ENCODE data around the gene CYTH4.

The CYTH4 gene

GRCh38 chr22:37331034-37331428 lies 48.7 kb downstream of the CYTH4 start:
- Histone ChIP-seq H3K27ac (ENCODE audit: insufficient read depth, low read depth, low read length, poor library complexity, severe bottlenecking) (no peak overlapping the region), H3K9me3 (ENCODE audit: control insufficient read depth, low read length) (no peaks in the 10 kb centered on the region), H3K36me3 (ENCODE audit: control insufficient read depth, insufficient read depth, low read length) (no peaks in the 10 kb centered on the region), H3K4me1 (ENCODE audit: control insufficient read depth, insufficient read depth, low read length) (peaks cover 28% of the 10 kb centered on the region), H3K4me3 (ENCODE audit: insufficient read depth, low read depth, low read length) (no peak overlapping the region), H3K27me3 (ENCODE audit: control insufficient read depth, insufficient read depth, low read length, poor library complexity, severe bottlenecking) (peaks cover 41% of the 10 kb centered on the region)
- 67 to 70% methylated on average over 7 of the region's 7 CpGs for WGBS, 2 experiments

- H3K27me3 ChIP-seq (ENCODE audit: control insufficient read depth, insufficient read depth, low read length, poor library complexity, severe bottlenecking) = peaks cover 38% of the 10 kb centered on the region
- no peaks in the 10 kb centered on the region for H3K36me3 ChIP-seq (ENCODE audit: control insufficient read depth, insufficient read depth, low read length)
- H3K4me3 ChIP-seq (ENCODE audit: insufficient read depth, low read depth, low read length) = no peak overlapping the region
- H3K9me3 ChIP-seq (ENCODE audit: control insufficient read depth, low read length) = no peaks in the 10 kb centered on the region
- peaks cover 31% of the 10 kb centered on the region for H3K4me1 ChIP-seq (ENCODE audit: control insufficient read depth, insufficient read depth, low read length)
- WGBS, 2 experiments = 85 to 89% methylated on average over 9 of the region's 9 CpGs
- H3K27ac ChIP-seq (ENCODE audit: insufficient read depth, low read depth, low read length, poor library complexity, severe bottlenecking) = no peak overlapping the region
Observed at GRCh38 chr22:37331856-37332536, 49.7 kb downstream of the CYTH4 start.

GRCh38 chr22:37333724-37334460 lies 51.6 kb downstream of the CYTH4 start:
- Histone ChIP-seq H3K9me3 (ENCODE audit: control insufficient read depth, low read length) (no peaks in the 10 kb centered on the region), H3K4me3 (ENCODE audit: insufficient read depth, low read depth, low read length) (peak overlapping the region; percentile 23), H3K4me1 (ENCODE audit: control insufficient read depth, insufficient read depth, low read length) (peaks cover 34% of the 10 kb centered on the region), H3K27ac (ENCODE audit: insufficient read depth, low read depth, low read length, poor library complexity, severe bottlenecking) (no peak overlapping the region), H3K27me3 (ENCODE audit: control insufficient read depth, insufficient read depth, low read length, poor library complexity, severe bottlenecking) (peaks cover 38% of the 10 kb centered on the region), H3K36me3 (ENCODE audit: control insufficient read depth, insufficient read depth, low read length) (no peaks in the 10 kb centered on the region)
- WGBS, 2 experiments = 37 to 38% methylated on average over 11 of the region's 11 CpGs

GRCh38 chr22:37334461-37334858 lies 52.2 kb downstream of the CYTH4 start:
- Histone ChIP-seq H3K27me3 (ENCODE audit: control insufficient read depth, insufficient read depth, low read length, poor library complexity, severe bottlenecking) (peaks cover 38% of the 10 kb centered on the region), H3K36me3 (ENCODE audit: control insufficient read depth, insufficient read depth, low read length) (no peaks in the 10 kb centered on the region), H3K4me1 (ENCODE audit: control insufficient read depth, insufficient read depth, low read length) (peaks cover 34% of the 10 kb centered on the region), H3K9me3 (ENCODE audit: control insufficient read depth, low read length) (no peaks in the 10 kb centered on the region), H3K4me3 (ENCODE audit: insufficient read depth, low read depth, low read length) (peak overlapping the region; percentile 23), H3K27ac (ENCODE audit: insufficient read depth, low read depth, low read length, poor library complexity, severe bottlenecking) (no peak overlapping the region)
- WGBS, 2 experiments = 2% methylated on average over 41 to 42 of the region's 42 CpGs

- Histone ChIP-seq H3K4me1 (ENCODE audit: control insufficient read depth, insufficient read depth, low read length) (peaks cover 35% of the 10 kb centered on the region), H3K4me3 (ENCODE audit: insufficient read depth, low read depth, low read length) (peak overlapping the region; percentile 23), H3K27ac (ENCODE audit: insufficient read depth, low read depth, low read length, poor library complexity, severe bottlenecking) (no peak overlapping the region), H3K36me3 (ENCODE audit: control insufficient read depth, insufficient read depth, low read length) (no peaks in the 10 kb centered on the region), H3K9me3 (ENCODE audit: control insufficient read depth, low read length) (no peaks in the 10 kb centered on the region), H3K27me3 (ENCODE audit: control insufficient read depth, insufficient read depth, low read length, poor library complexity, severe bottlenecking) (peaks cover 38% of the 10 kb centered on the region)
- WGBS, 2 experiments = 1% methylated on average over 49 of the region's 50 CpGs
Observed at GRCh38 chr22:37334859-37335805, 52.8 kb downstream of the CYTH4 start.

GRCh38 chr22:37335806-37336199 lies 53.5 kb downstream of the CYTH4 start:
- Histone ChIP-seq H3K4me3 (ENCODE audit: insufficient read depth, low read depth, low read length) (no peak overlapping the region), H3K27me3 (ENCODE audit: control insufficient read depth, insufficient read depth, low read length, poor library complexity, severe bottlenecking) (peaks cover 42% of the 10 kb centered on the region), H3K27ac (ENCODE audit: insufficient read depth, low read depth, low read length, poor library complexity, severe bottlenecking) (no peak overlapping the region), H3K36me3 (ENCODE audit: control insufficient read depth, insufficient read depth, low read length) (no peaks in the 10 kb centered on the region), H3K9me3 (ENCODE audit: control insufficient read depth, low read length) (no peaks in the 10 kb centered on the region), H3K4me1 (ENCODE audit: control insufficient read depth, insufficient read depth, low read length) (peaks cover 31% of the 10 kb centered on the region)
- 9 to 19% methylated on average over 7 of the region's 7 CpGs for WGBS, 2 experiments

GRCh38 chr22:37336579-37336978 lies 54.3 kb downstream of the CYTH4 start:
- no peak overlapping the region for H3K27ac ChIP-seq (ENCODE audit: insufficient read depth, low read depth, low read length, poor library complexity, severe bottlenecking)
- H3K36me3 ChIP-seq (ENCODE audit: control insufficient read depth, insufficient read depth, low read length) = no peaks in the 10 kb centered on the region
- no peaks in the 10 kb centered on the region for H3K9me3 ChIP-seq (ENCODE audit: control insufficient read depth, low read length)
- H3K27me3 ChIP-seq (ENCODE audit: control insufficient read depth, insufficient read depth, low read length, poor library complexity, severe bottlenecking) = peaks cover 46% of the 10 kb centered on the region
- 65% methylated on average over 8 of the region's 8 CpGs for WGBS, 2 experiments
- no peak overlapping the region for H3K4me3 ChIP-seq (ENCODE audit: insufficient read depth, low read depth, low read length)
- H3K4me1 ChIP-seq (ENCODE audit: control insufficient read depth, insufficient read depth, low read length) = peaks cover 29% of the 10 kb centered on the region

- no peaks in the 10 kb centered on the region for H3K36me3 ChIP-seq (ENCODE audit: control insufficient read depth, insufficient read depth, low read length)
- H3K4me3 ChIP-seq (ENCODE audit: insufficient read depth, low read depth, low read length) = no peak overlapping the region
- H3K9me3 ChIP-seq (ENCODE audit: control insufficient read depth, low read length) = no peaks in the 10 kb centered on the region
- H3K27ac ChIP-seq (ENCODE audit: insufficient read depth, low read depth, low read length, poor library complexity, severe bottlenecking) = no peak overlapping the region
- 81 to 87% methylated on average over 8 of the region's 8 CpGs for WGBS, 2 experiments
- peaks cover 45% of the 10 kb centered on the region for H3K27me3 ChIP-seq (ENCODE audit: control insufficient read depth, insufficient read depth, low read length, poor library complexity, severe bottlenecking)
- H3K4me1 ChIP-seq (ENCODE audit: control insufficient read depth, insufficient read depth, low read length) = peaks cover 29% of the 10 kb centered on the region
Observed at GRCh38 chr22:37337204-37337943, 55.1 kb downstream of the CYTH4 start.

- Histone ChIP-seq H3K9me3 (ENCODE audit: control insufficient read depth, low read length) (no peaks in the 10 kb centered on the region), H3K36me3 (ENCODE audit: control insufficient read depth, insufficient read depth, low read length) (no peaks in the 10 kb centered on the region), H3K4me3 (ENCODE audit: insufficient read depth, low read depth, low read length) (no peak overlapping the region), H3K4me1 (ENCODE audit: control insufficient read depth, insufficient read depth, low read length) (peaks cover 29% of the 10 kb centered on the region), H3K27me3 (ENCODE audit: control insufficient read depth, insufficient read depth, low read length, poor library complexity, severe bottlenecking) (peaks cover 33% of the 10 kb centered on the region), H3K27ac (ENCODE audit: insufficient read depth, low read depth, low read length, poor library complexity, severe bottlenecking) (no peak overlapping the region)
- 90 to 93% methylated on average over 10 of the region's 10 CpGs for WGBS, 2 experiments
Observed at GRCh38 chr22:37338539-37339246, 56.4 kb downstream of the CYTH4 start.

All from ectodermal cell (in vitro differentiated cells).